HEK293 (cell line): ENCODE results near the gene CDC14B.

Experiments used
- ZBTB8A ChIP-seq: fragments of 450-650 bp; formaldehyde crosslinking; IDR thresholded peaks from 2 replicates; pipeline ENCODE4 v1.5.1; 2016; ENCODE audit warnings: missing biosample characterization, missing genetic modification characterization
- ZNF341 ChIP-seq: fragments of 450-650 bp; formaldehyde crosslinking; IDR thresholded peaks from 2 replicates; pipeline ENCODE4; 2016; ENCODE audit warnings: low read depth, missing biosample characterization, missing genetic modification characterization
- TF ChIP-seq, protein P1 (sequence below): fragments of 450-650 bp; formaldehyde crosslinking; IDR thresholded peaks from 2 replicates; pipeline ENCODE4 v1.5.1; 2016; ENCODE audit warnings: missing biosample characterization, missing genetic modification characterization

GRCh38 chr9:96607971-96608370 is 11.7 kb downstream of the CDC14B start:
- TF ChIP-seq ZNF341 (tag by site-specific recombination) (no peak), ZBTB8A (tag by site-specific recombination) (no peak)
- TF ChIP-seq, protein P1, sequence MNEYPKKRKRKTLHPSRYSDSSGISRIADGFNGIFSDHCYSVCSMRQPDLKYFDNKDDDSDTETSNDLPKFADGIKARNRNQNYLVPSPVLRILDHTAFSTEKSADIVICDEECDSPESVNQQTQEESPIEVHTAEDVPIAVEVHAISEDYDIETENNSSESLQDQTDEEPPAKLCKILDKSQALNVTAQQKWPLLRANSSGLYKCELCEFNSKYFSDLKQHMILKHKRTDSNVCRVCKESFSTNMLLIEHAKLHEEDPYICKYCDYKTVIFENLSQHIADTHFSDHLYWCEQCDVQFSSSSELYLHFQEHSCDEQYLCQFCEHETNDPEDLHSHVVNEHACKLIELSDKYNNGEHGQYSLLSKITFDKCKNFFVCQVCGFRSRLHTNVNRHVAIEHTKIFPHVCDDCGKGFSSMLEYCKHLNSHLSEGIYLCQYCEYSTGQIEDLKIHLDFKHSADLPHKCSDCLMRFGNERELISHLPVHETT (tag by site-specific recombination), result no peak
